Sigmoid colon (tissue), 7 donors: ENCODE data around the gene HBA1. TPM values are rescaled to one million over a fixed set of nuclear protein-coding genes. Genes with fewer than 3 reads are reported as not detected.

ENCODE experiments used
- DNase-seq: peaks from one replicate; pipeline ENCODE4 v3.0.0-alpha.2; 2019
- H3K27ac ChIP-seq, 4 donors: fragments of 200-600 bp; sonication (generic); one replicate each; pipeline ENCODE4 v1.5.1; 2016 to 2019; ENCODE audit warnings: mild to moderate bottlenecking in 1 of 4
- H3K27me3 ChIP-seq, 3 donors: fragments of 200-600 bp; sonication (generic); one replicate each; pipeline ENCODE4 v1.5.1; 2019; ENCODE audit warnings: mild to moderate bottlenecking in 1 of 3
- H3K36me3 ChIP-seq, 4 donors: fragments of 200-600 bp; sonication (generic); one replicate each; pipeline ENCODE4 v1.5.1; 2016 to 2019
- H3K4me1 ChIP-seq, 4 donors: fragments of 200-600 bp; sonication (generic); one replicate each; pipeline ENCODE4 v1.5.1; 2017 to 2019
- H3K4me3 ChIP-seq, 4 donors: fragments of 200-600 bp; sonication (generic); one replicate each; pipeline ENCODE4 v1.5.1; 2017 to 2019; ENCODE audit warnings: mild to moderate bottlenecking in 2 of 4, moderate library complexity in 1 of 4
- H3K9me3 ChIP-seq, 4 donors: fragments of 200-600 bp in 3 of 4; sonication (generic) in 3 of 4; one replicate each; pipeline versions ENCODE4 v1.5.1 to v1.6.1; 2013 to 2019
- EP300 ChIP-seq, 4 donors: sonication (generic); formaldehyde crosslinking; IDR thresholded peaks; one replicate each; pipeline ENCODE4 v1.6.1; 2017; ENCODE audit warnings: antibody characterized with exemption in 4 of 4
- POLR2A ChIP-seq, 2 donors: fragments of 450-650 bp; IDR thresholded peaks; one replicate each; pipeline ENCODE4 v1.6.1; 2016; ENCODE audit warnings: antibody characterized with exemption in 2 of 2, mild to moderate bottlenecking in 2 of 2, moderate library complexity in 2 of 2
- POLR2AphosphoS5 ChIP-seq, 4 donors: sonication (generic); formaldehyde crosslinking; IDR thresholded peaks; one replicate each; pipeline ENCODE4 v1.6.1; 2017; ENCODE audit warnings: antibody characterized with exemption in 4 of 4
- WGBS, 2 donors: extraction: QIAGEN DNeasy Blood & Tissue Kit; methylation state at CpG; one replicate each; pipeline ENCODE4 v1.1.7; 2013; 5-methylcytosine and 5-hydroxymethylcytosine counted together
- intact Hi-C: fragments of 100-400 bp; cut with DNase I; formaldehyde crosslinking; loops from one replicate; pipeline ENCODE4 v1.15.1; 2023
- polyA plus RNA-seq, 3 donors: library from polyadenylated mRNA; stranded (reverse); fragments of 200-250 nt; gene quantifications; one replicate each; pipeline ENCODE4 v1.2.3, GENCODE V29; 2013
- total RNA-seq, 4 donors: library from RNA; depleted of rRNA; stranded (reverse); fragments of >200 nt; gene quantifications; one replicate each; pipeline ENCODE4 v1.1.0, GENCODE V29; 2016
- TF ChIP-seq, protein P1 (sequence below), 4 experiments: fragments of 450-650 bp in 3 of 4; fragments of 200-600 bp in 1 of 4; IDR thresholded peaks; one replicate each; pipeline ENCODE4 v1.5.1; 2016 to 2019; ENCODE audit warnings: antibody characterized with exemption in 4 of 4, mild to moderate bottlenecking in 3 of 4, moderate library complexity in 2 of 4
- donor health status: healthy with polysubstance abuse.
- donor health status: Bipolar disorder and iron deficiency.
- donor health status: healthy.

Gene HBA1
- total and polyA plus RNA-seq, 7 donors = 1.7 to 4.1 TPM; not detected in 5

- Histone ChIP-seq H3K4me3 (no peak overlapping the region), H3K36me3 (no peaks in the 10 kb centered on the region), H3K27ac (no peak overlapping the region), H3K27me3 (no peaks in the 10 kb centered on the region), H3K4me1 (peaks cover 0 to 12% (median 8%) of the 10 kb centered on the region in 4 donors), H3K9me3 (no peaks in the 10 kb centered on the region)
- 96 to 98% methylated on average over 2 of the region's 2 CpGs for whole genome bisulfite sequencing, 2 donors
- TF ChIP-seq EP300 (IDR thresholded peaks at IDR 0.05) = no peak
- TF ChIP-seq, protein P1, sequence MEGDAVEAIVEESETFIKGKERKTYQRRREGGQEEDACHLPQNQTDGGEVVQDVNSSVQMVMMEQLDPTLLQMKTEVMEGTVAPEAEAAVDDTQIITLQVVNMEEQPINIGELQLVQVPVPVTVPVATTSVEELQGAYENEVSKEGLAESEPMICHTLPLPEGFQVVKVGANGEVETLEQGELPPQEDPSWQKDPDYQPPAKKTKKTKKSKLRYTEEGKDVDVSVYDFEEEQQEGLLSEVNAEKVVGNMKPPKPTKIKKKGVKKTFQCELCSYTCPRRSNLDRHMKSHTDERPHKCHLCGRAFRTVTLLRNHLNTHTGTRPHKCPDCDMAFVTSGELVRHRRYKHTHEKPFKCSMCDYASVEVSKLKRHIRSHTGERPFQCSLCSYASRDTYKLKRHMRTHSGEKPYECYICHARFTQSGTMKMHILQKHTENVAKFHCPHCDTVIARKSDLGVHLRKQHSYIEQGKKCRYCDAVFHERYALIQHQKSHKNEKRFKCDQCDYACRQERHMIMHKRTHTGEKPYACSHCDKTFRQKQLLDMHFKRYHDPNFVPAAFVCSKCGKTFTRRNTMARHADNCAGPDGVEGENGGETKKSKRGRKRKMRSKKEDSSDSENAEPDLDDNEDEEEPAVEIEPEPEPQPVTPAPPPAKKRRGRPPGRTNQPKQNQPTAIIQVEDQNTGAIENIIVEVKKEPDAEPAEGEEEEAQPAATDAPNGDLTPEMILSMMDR (IDR thresholded peaks at IDR 0.05) = no peak
- TF ChIP-seq POLR2A (IDR thresholded peaks at IDR 0.05) = no peak
- no peak for TF ChIP-seq POLR2AphosphoS5 (IDR thresholded peaks at IDR 0.05)
- no peak for DNase-seq
- intact Hi-C loops = no loop called here
Measured at GRCh38 chr16:133716-134115, 42.8 kb upstream of the HBA1 start.

GRCh38 chr16:138049-138417 is 38.4 kb upstream of the HBA1 start:
- WGBS, 2 donors = 2% methylated on average over 30 of the region's 30 CpGs
- no peaks in the 10 kb centered on the region for H3K36me3 ChIP-seq
- intact Hi-C loops = no loop called here
- H3K4me3 ChIP-seq = peak overlapping the region; percentile 71 to 93 (median 86)
- DNase-seq = no peak
- H3K4me1 ChIP-seq = peaks cover 0 to 18% (median 8%) of the 10 kb centered on the region in 4 donors
- no peaks in the 10 kb centered on the region for H3K27me3 ChIP-seq
- peak overlapping the region; percentile 83 to 90 (median 90) for H3K27ac ChIP-seq
- H3K9me3 ChIP-seq = no peaks in the 10 kb centered on the region
- TF ChIP-seq EP300 (IDR thresholded peaks at IDR 0.05) (no peak), POLR2AphosphoS5 (IDR thresholded peaks at IDR 0.05) (no peak), POLR2A (IDR thresholded peaks at IDR 0.05) (no peak)

GRCh38 chr16:140175-140857 is 36.2 kb upstream of the HBA1 start:
- DNase-seq = no peak
- Histone ChIP-seq H3K4me3 (no peak overlapping the region), H3K27ac (no peak overlapping the region), H3K36me3 (no peaks in the 10 kb centered on the region), H3K9me3 (no peaks in the 10 kb centered on the region), H3K4me1 (peaks cover 0 to 18% (median 8%) of the 10 kb centered on the region in 4 donors), H3K27me3 (no peaks in the 10 kb centered on the region)
- intact Hi-C loops = no loop called here
- TF ChIP-seq, protein P1 (IDR thresholded peaks at IDR 0.05) = no peak
- TF ChIP-seq POLR2AphosphoS5 (IDR thresholded peaks at IDR 0.05) = no peak
- TF ChIP-seq EP300 (IDR thresholded peaks at IDR 0.05) = no peak
- TF ChIP-seq POLR2A (IDR thresholded peaks at IDR 0.05) = no peak
- 67 to 73% methylated on average over 10 of the region's 10 CpGs for WGBS, 2 donors

DNA sequence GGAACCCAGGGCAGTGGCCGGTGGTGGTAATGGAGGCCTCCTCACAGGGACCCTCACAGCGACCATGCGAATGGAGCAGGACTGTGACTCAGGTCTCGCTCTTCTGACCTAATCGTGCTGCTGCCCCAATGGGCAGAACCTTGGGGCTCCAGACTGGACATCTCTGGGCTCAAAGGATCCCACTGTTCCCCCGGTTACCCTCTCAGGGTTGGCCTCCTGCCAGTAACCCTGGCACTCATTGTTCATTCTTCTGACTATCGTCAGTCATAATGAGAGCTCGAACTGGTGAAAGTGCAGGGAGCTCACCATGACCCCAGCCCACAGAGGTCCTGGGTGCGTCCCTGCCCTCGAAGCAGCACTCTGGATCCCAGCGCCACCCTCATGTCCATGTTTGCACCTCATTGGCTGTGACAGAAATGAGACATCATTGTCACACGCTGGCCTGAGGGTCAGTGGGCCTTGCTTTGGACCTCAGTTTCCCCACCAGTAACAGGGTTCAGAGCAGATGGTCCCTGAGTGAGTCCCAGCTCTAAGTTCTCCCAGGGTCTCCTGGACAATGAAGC is 34.0 kb upstream of the HBA1 start:
- Histone ChIP-seq H3K9me3 (no peaks in the 10 kb centered on the region), H3K4me3 (no peak overlapping the region), H3K27ac (no peak overlapping the region), H3K4me1 (peaks cover 0 to 12% (median 3%) of the 10 kb centered on the region in 4 donors), H3K27me3 (no peaks in the 10 kb centered on the region), H3K36me3 (no peaks in the 10 kb centered on the region)
- DNase-seq = no peak
- TF ChIP-seq, protein P1 (IDR thresholded peaks at IDR 0.05) = no peak
- TF ChIP-seq POLR2A (IDR thresholded peaks at IDR 0.05) (no peak), EP300 (IDR thresholded peaks at IDR 0.05) (no peak), POLR2AphosphoS5 (IDR thresholded peaks at IDR 0.05) (no peak)
- intact Hi-C loops = no loop called here
- WGBS, 2 donors = 74 to 84% methylated on average over 12 of the region's 12 CpGs

DNA sequence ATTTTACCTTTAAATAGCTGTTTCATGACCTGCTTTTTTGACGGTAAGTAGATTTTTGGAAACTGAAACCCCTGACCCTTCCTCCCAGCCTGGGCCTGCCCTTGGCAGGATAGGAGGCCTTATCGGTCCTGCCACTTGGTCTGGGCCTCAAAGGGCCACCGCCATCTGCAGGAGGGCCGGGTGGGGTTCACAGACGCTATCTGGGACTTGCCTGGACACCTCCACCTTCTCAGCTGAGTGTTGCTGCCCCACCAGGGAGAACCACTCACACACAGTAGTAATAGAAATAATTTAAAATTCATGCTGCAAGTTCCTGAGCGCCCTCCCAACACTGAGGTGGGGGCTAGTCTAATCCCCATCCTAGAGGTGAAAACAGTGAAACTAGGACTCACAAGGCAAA is 33.4 kb upstream of the HBA1 start:
- no peaks in the 10 kb centered on the region for H3K36me3 ChIP-seq
- no peaks in the 10 kb centered on the region for H3K9me3 ChIP-seq
- DNase-seq = no peak
- intact Hi-C loops = no loop called here
- H3K4me3 ChIP-seq = no peak overlapping the region
- no peak overlapping the region for H3K27ac ChIP-seq
- peaks cover 0 to 7% (median 0%) of the 10 kb centered on the region in 4 donors for H3K4me1 ChIP-seq
- H3K27me3 ChIP-seq = no peaks in the 10 kb centered on the region
- TF ChIP-seq EP300 (IDR thresholded peaks at IDR 0.05) (no peak), POLR2AphosphoS5 (IDR thresholded peaks at IDR 0.05) (no peak), POLR2A (IDR thresholded peaks at IDR 0.05) (no peak)
- TF ChIP-seq, protein P1 (IDR thresholded peaks at IDR 0.05) = no peak
- WGBS, 2 donors = 85 to 89% methylated on average over 6 of the region's 6 CpGs
